HCT116 (cell line): Measurements from ENCODE around the gene NRN1. TPM values are rescaled to one million over a fixed set of nuclear protein-coding genes. Genes with fewer than 3 reads are reported as not detected.
A peak's percentile ranks its signal among the peaks of the same experiment; 100 is the strongest.

Experiments
- ATAC-seq: fragments of 200-7000 bp; cut with Tn5 transposase; 2 replicates; pipeline ENCODE4 v1.9.1; 2020; ENCODE audit warnings: mild to moderate bottlenecking, moderate library complexity
- BruUV-seq: library from RNA; stranded (reverse); fragments of 400-500 nt; replicated peaks from 2 replicates; lab custom pipeline; 2021; lab: Mats Ljungman, UMichigan
- CTCF ChIA-PET: fragments of 300-600 bp; sonication (Branson Sonifier 250); formaldehyde crosslinking; loops from one replicate; lab custom pipeline; 2021; ENCODE audit warnings: antibody characterized with exemption; lab: Charles Lee
- POLR2A ChIA-PET: fragments of 300-600, 350-600 bp; sonication (Branson Sonifier 250); formaldehyde crosslinking; loops from one replicate; lab custom pipeline; 2021; ENCODE audit warnings: antibody characterized with exemption; lab: Charles Lee
- RAD21 ChIA-PET, 2 experiments: fragments of 300-600 bp; sonication (Branson Sonifier 250); formaldehyde crosslinking; loops; one replicate each; lab custom pipeline; 2023; ENCODE audit warnings: low total read pairs in 2 of 2; ENCODE audit not compliant: uncharacterized antibody in 2 of 2, unreplicated experiment in 2 of 2, low non-redundant PET in 1 of 2; lab: Charles Lee
- DNase-seq: peaks from one replicate; pipeline ENCODE4 v3.0.0-alpha.2; 2010; ENCODE audit warnings: low read depth, low spot score
- H2AFZ ChIP-seq: fragments of 200-600 bp; shearing (Covaris generic), sonication (generic); 2 replicates; pipeline ENCODE4 v1.6.1; 2017; ENCODE audit warnings: low read depth, mixed run types, mixed read lengths, antibody characterized with exemption, low read length; ENCODE audit not compliant: poor library complexity, severe bottlenecking
- H3K27ac ChIP-seq: 2 replicates; pipeline ENCODE4 v1.5.1; 2012; ENCODE audit warnings: low read depth, low read length
- H3K27me3 ChIP-seq: fragments of 200-600 bp; sonication (generic); 2 replicates; pipeline ENCODE4 v1.6.1; 2016; ENCODE audit warnings: mixed run types, low read length, mixed read lengths; ENCODE audit not compliant: insufficient read depth
- H3K36me3 ChIP-seq, 2 experiments: fragments of 200-500 bp in 1 of 2; fragments of 200-600 bp in 1 of 2; sonication (Bioruptor generic) in 1 of 2; sonication (generic) in 1 of 2; 2 replicates each; pipeline versions ENCODE4 v1.5.1 to v1.6.1; 2014 to 2016; ENCODE audit warnings: low read length in 2 of 2, inconsistent platforms in 1 of 2, mixed read lengths in 1 of 2, mixed run types in 1 of 2; ENCODE audit not compliant: insufficient read depth in 2 of 2, control insufficient read depth in 1 of 2
- H3K4me1 ChIP-seq, 2 experiments: fragments of 200-600 bp in 1 of 2; sonication (generic) in 1 of 2; 2 replicates each; pipeline versions ENCODE4 v1.5.1 to v1.6.1; 2012 to 2017; ENCODE audit warnings: low read length in 2 of 2, inconsistent platforms in 1 of 2, mild to moderate bottlenecking in 1 of 2, mixed read lengths in 1 of 2, mixed run types in 1 of 2, moderate library complexity in 1 of 2; ENCODE audit not compliant: insufficient read depth in 2 of 2, control insufficient read depth in 1 of 2
- H3K4me2 ChIP-seq: fragments of 200-600 bp; sonication (generic); 2 replicates; pipeline ENCODE4 v1.6.1; 2017; ENCODE audit warnings: mixed run types, low read length, mixed read lengths
- H3K4me3 ChIP-seq, 2 experiments: fragments of 200-600 bp in 1 of 2; sonication (generic) in 1 of 2; replicated peaks in 1 of 2; 2 replicates each; pipeline ENCODE4 v1.5.1; 2011 to 2016; ENCODE audit warnings: low read length in 2 of 2, control low read depth in 1 of 2, low read depth in 1 of 2, mild to moderate bottlenecking in 1 of 2, mixed read lengths in 1 of 2, mixed run types in 1 of 2
- H3K79me2 ChIP-seq: fragments of 200-600 bp; sonication (generic); 2 replicates; pipeline ENCODE4 v1.6.1; 2017; ENCODE audit warnings: mild to moderate bottlenecking, mixed run types, low read length, moderate library complexity, mixed read lengths; ENCODE audit not compliant: insufficient read depth
- H3K9ac ChIP-seq: fragments of 200-600 bp; sonication (generic); 2 replicates; pipeline ENCODE4 v1.6.1; 2016; ENCODE audit warnings: low read length, mixed read lengths
- H3K9me2 ChIP-seq: fragments of 200-600 bp; sonication (generic), shearing (Covaris generic); 2 replicates; pipeline ENCODE4 v1.6.1; 2017; ENCODE audit warnings: mixed run types, mild to moderate bottlenecking, moderate library complexity; ENCODE audit not compliant: insufficient read depth
- H3K9me3 ChIP-seq, 2 experiments: fragments of 200-500 bp in 1 of 2; fragments of 200-600 bp in 1 of 2; sonication (Bioruptor generic) in 1 of 2; sonication (generic) in 1 of 2; 2 replicates each; pipeline ENCODE4 v1.6.1; 2014 to 2017; ENCODE audit warnings: low read length in 2 of 2, mixed read lengths in 2 of 2, inconsistent platforms in 1 of 2, low read depth in 1 of 2, mild to moderate bottlenecking in 1 of 2, mixed run types in 1 of 2, moderate library complexity in 1 of 2; ENCODE audit not compliant: control insufficient read depth in 1 of 2, insufficient read depth in 1 of 2
- H4K20me1 ChIP-seq: fragments of 200-600 bp; sonication (generic), shearing (Covaris generic); 2 replicates; pipeline ENCODE4 v1.6.1; 2017; ENCODE audit warnings: mixed run types, mild to moderate bottlenecking, moderate library complexity; ENCODE audit not compliant: insufficient read depth
- CEBPB ChIP-seq: IDR thresholded peaks from 2 replicates; pipeline ENCODE4 v1.6.1; 2012; ENCODE audit warnings: low read depth
- CTCF ChIP-seq, 3 experiments: fragments of 200-600 bp in 1 of 3; sonication (generic) in 1 of 3; IDR thresholded peaks in 2 of 3; conservative IDR thresholded peaks in 1 of 3; 2 replicates each; pipeline ENCODE4 v1.5.1; 2012 to 2017; ENCODE audit warnings: low read depth in 2 of 3, low read length in 2 of 3, antibody characterized with exemption in 1 of 3, borderline replicate concordance in 1 of 3, control low read depth in 1 of 3, mild to moderate bottlenecking in 1 of 3, mixed read lengths in 1 of 3, mixed run types in 1 of 3, moderate library complexity in 1 of 3; ENCODE audit not compliant: insufficient read depth in 1 of 3
- EGR1 ChIP-seq: IDR thresholded peaks from 2 replicates; pipeline ENCODE4 v1.6.1; 2012; ENCODE audit warnings: low read depth
- EZH2 ChIP-seq: fragments of 200-600 bp; sonication (generic); IDR thresholded peaks from 2 replicates; pipeline ENCODE4 v1.6.1; 2017; ENCODE audit warnings: antibody characterized with exemption, mixed run types
- MAX ChIP-seq: IDR thresholded peaks from 2 replicates; pipeline ENCODE4 v1.6.1; 2012
- RAD21 ChIP-seq: IDR thresholded peaks from 2 replicates; pipeline ENCODE4 v1.6.1; 2012; ENCODE audit warnings: low read depth, mild to moderate bottlenecking
- SIN3A ChIP-seq: IDR thresholded peaks from 2 replicates; pipeline ENCODE4 v1.6.1; 2012; ENCODE audit warnings: low read depth
- SP1 ChIP-seq: IDR thresholded peaks from 2 replicates; pipeline ENCODE4 v1.6.1; 2012; ENCODE audit warnings: low read depth
- SRF ChIP-seq: IDR thresholded peaks from 2 replicates; pipeline ENCODE4 v1.6.1; 2012; ENCODE audit warnings: low read depth
- YY1 ChIP-seq: IDR thresholded peaks from 2 replicates; pipeline ENCODE4 v1.6.1; 2011; ENCODE audit warnings: low read length, low read depth, moderate library complexity, mild to moderate bottlenecking; ENCODE audit not compliant: insufficient replicate concordance; ENCODE audit errors: extremely low read depth
- intact Hi-C: fragments of 100-400 bp; cut with micrococcal nuclease; formaldehyde crosslinking; loops from 2 replicates; pipeline ENCODE4 v1.10.0; 2022
- total RNA-seq: library from RNA; stranded (reverse); gene quantifications from one replicate; pipeline ENCODE4 v1.2.1, GENCODE V29; 2021; ENCODE audit not compliant: unreplicated experiment
- TF ChIP-seq, protein P1 (sequence below): IDR thresholded peaks from 2 replicates; pipeline ENCODE4 v1.6.1; 2012

NRN1 gene
- total RNA-seq, 1 experiment from 2014 or later, result not detected

- CTCF ChIA-PET, result interaction anchor here (1.0 to 1.2 kb wide), 2 partner anchors 11 to 116 kb away, joined by 3 read pairs; no protein-coding TSS in a partner anchor
- H3K4me2 ChIP-seq, result peak overlapping the region; percentile 92
- TF ChIP-seq CTCF (IDR thresholded peaks at IDR 0.05 in 2 of 3, conservative IDR thresholded peaks at IDR 0.05 in 1 of 3; ENCODE audit: borderline replicate concordance in 1 of 3, insufficient read depth in 1 of 3, low read depth in 2 of 3, low read length in 2 of 3) (no peak), CEBPB (no peak), MAX (no peak), SIN3A (no peak), EZH2 (no peak), RAD21 (no peak), EGR1 (no peak), YY1 (no peak), SP1 (no peak), SRF (no peak)
- TF ChIP-seq, protein P1, sequence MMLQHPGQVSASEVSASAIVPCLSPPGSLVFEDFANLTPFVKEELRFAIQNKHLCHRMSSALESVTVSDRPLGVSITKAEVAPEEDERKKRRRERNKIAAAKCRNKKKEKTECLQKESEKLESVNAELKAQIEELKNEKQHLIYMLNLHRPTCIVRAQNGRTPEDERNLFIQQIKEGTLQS, result no peak
- H3K27me3 ChIP-seq, result peaks cover 16% of the 10 kb centered on the region; the same call in 1 of the 2 replicates
- POLR2A ChIA-PET, result no interaction called here
- RAD21 ChIA-PET, result no interaction called here
- H3K9me3 ChIP-seq, result no peaks in the 10 kb centered on the region
- no peaks in the 10 kb centered on the region for H3K9me2 ChIP-seq
- H3K4me1 ChIP-seq, result peaks cover 5 to 15% of the 10 kb centered on the region in 2 experiments; a peak in 2 of 4 replicates
- H3K9ac ChIP-seq, result peak overlapping the region; percentile 50; the same call in 1 of the 2 replicates
- H3K27ac ChIP-seq, result no peak overlapping the region; the same call in 1 of the 2 replicates
- no peak for DNase-seq
- H3K36me3 ChIP-seq, result no peaks in the 10 kb centered on the region
- H3K79me2 ChIP-seq, result no peaks in the 10 kb centered on the region
- BruUV-seq, result no TSS peak
- peak overlapping the region in 1 of 2 experiments; percentile 61; a peak in 3 of 4 replicates for H3K4me3 ChIP-seq
- peak overlapping the region; percentile 61 for H2AFZ ChIP-seq
- intact Hi-C loops, result no loop called here
- H4K20me1 ChIP-seq, result no peaks in the 10 kb centered on the region
- no peak for ATAC-seq
These were observed 802 bp upstream of the NRN1 start for GRCh38 chr6:6007366-6008088.
